Prostate gland (tissue), 2 donors: Measurements from ENCODE around the gene HSF2.

ENCODE experiments used
- CTCF ChIP-seq, 4 experiments: fragments of 200-600 bp in 2 of 4; fragments of 450-650 bp in 2 of 4; sonication (generic) in 2 of 4; IDR thresholded peaks; 1 replicate in 3 of 4; 2 replicates in 1 of 4; pipeline ENCODE4 v1.5.1; 2016 to 2019; ENCODE audit warnings: antibody characterized with exemption in 4 of 4, mild to moderate bottlenecking in 2 of 4, moderate library complexity in 2 of 4
- POLR2A ChIP-seq: fragments of 450-650 bp; IDR thresholded peaks from one replicate; pipeline ENCODE4 v1.6.1; 2016; ENCODE audit warnings: antibody characterized with exemption, mild to moderate bottlenecking
- POLR2AphosphoS5 ChIP-seq: sonication (generic); formaldehyde crosslinking; IDR thresholded peaks from one replicate; pipeline ENCODE4 v1.6.1; 2017; ENCODE audit warnings: antibody characterized with exemption

GRCh38 chr6:122422003-122422402 is 22.6 kb downstream of the HSF2 start:
- TF ChIP-seq POLR2A (no peak), CTCF (IDR thresholded peaks at IDR 0.05) (no peak), POLR2AphosphoS5 (no peak)
